ENCODE results near the gene TMEM190. TPM values are rescaled to one million over a fixed set of nuclear protein-coding genes. Genes with fewer than 3 reads are reported as not detected.
"Not testable (repeated sequence)": the region's sequence is repeated elsewhere in the genome, so short reads cannot be mapped to it uniquely, and the experiment has no call there.

Gene TMEM190
- total and polyA plus RNA-seq, 2 donors: not detected

DNA sequence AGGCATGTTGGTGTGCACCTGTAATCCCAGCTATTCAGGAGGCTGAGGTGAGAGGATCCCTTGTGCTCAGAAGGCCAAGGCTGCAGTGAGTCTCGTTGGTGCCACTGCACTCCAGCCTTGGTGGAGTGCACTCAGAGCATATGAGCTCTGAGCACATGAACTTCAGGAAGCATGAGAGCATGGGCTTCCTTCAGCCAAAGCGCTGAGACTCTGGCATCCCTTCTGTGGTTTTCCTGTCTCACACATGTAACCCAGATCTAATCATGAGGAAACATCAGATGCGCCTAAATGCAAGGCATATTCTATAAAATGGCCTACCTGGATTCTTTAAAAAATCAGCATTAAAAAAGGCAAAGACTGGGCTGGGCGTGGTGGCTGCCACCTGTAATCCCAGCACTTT is 44.7 kb downstream of the TMEM190 start:
- 67% methylated on average over 4 of the region's 4 CpGs for WGBS
- not testable (repeated sequence) for H3K4me3 ChIP-seq (ENCODE audit: low read depth, low read length); H3K36me3 ChIP-seq (ENCODE audit: insufficient read depth); H3K4me1 ChIP-seq (ENCODE audit: insufficient read depth); DNase-seq (ENCODE audit: extremely low spot score); H3K27ac ChIP-seq (ENCODE audit: low read depth)

DNA sequence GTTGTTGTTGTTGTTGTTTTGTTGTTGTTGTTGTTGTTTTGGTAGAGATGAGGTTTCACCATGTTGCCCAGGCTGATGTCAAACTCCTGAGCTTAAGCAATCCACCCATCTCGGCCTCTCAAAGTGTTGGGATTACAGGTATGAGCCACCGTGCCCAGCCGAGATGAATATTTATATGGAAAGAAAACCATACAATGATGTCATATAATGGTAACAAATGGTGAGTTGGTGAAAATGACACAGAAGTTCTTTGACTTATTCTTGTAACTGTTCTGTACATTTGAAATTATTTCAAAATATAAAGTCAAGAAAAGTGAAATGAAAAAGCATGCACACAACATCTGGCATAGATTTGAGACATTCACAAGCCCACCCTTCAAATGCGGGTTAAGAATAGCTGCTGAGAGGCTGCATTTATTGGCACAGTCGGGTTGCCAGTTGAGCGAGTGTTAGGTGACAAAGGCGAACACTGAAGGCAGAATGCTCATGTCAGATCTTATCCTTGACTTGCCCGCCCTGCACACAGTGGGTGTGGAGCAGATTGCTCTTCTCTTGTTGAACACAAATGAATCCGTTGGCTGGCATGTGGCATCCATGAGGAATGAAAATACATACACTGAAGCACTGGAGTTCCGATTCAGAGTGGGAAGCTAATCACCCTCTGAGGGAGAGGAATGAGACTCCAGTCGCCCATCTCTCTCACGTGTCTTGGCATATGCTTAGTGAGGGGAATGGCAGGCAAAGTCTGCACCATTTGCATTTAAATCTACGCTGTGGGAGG is 46.8 kb downstream of the TMEM190 start:
- Histone ChIP-seq H3K4me3 (ENCODE audit: low read depth, low read length) (no peak overlapping the region), H3K36me3 (ENCODE audit: insufficient read depth) (no peaks in the 10 kb centered on the region), H3K4me1 (ENCODE audit: insufficient read depth) (no peaks in the 10 kb centered on the region), H3K27ac (ENCODE audit: low read depth) (no peak overlapping the region)
- DNase-seq (ENCODE audit: extremely low spot score): no peak
- WGBS: 54% methylated on average over 13 of the region's 13 CpGs

- H3K4me3 ChIP-seq (ENCODE audit: low read depth, low read length): no peak overlapping the region
- H3K36me3 ChIP-seq (ENCODE audit: insufficient read depth): no peaks in the 10 kb centered on the region
- H3K27ac ChIP-seq (ENCODE audit: low read depth): no peak overlapping the region
- DNase-seq (ENCODE audit: extremely low spot score): no peak
- no peaks in the 10 kb centered on the region for H3K4me1 ChIP-seq (ENCODE audit: insufficient read depth)
- 63% methylated on average over 3 of the region's 3 CpGs for WGBS
These were observed 47.9 kb downstream of the TMEM190 start for GRCh38 chr19:55424518-55424917.

DNA sequence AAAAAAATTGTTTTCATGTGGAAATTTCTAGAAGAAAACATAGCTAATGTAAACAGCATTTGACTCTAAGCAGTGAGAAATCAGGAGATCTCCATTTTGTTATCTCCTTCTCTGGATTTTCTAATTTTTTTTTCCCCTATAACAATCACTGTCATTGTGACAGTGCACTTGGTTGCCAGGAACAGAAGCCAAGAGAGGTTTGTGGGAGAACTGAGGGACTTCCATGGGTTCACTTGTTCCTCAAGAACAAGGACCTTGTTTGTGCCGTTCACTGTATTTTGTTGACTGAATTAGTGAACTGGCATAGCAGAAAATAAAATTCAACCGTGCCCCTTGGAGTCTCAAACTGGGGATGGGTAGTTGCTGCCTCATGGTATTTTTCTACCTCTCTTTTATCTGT is 49.4 kb downstream of the TMEM190 start:
- H3K4me3 ChIP-seq (ENCODE audit: low read depth, low read length): no peak overlapping the region
- no peak for DNase-seq (ENCODE audit: extremely low spot score)
- H3K27ac ChIP-seq (ENCODE audit: low read depth): no peak overlapping the region
- no peaks in the 10 kb centered on the region for H3K36me3 ChIP-seq (ENCODE audit: insufficient read depth)
- 71% methylated on average over 2 of the region's 2 CpGs for WGBS
- H3K4me1 ChIP-seq (ENCODE audit: insufficient read depth): no peaks in the 10 kb centered on the region

Other genes with a start within 250 kb of the TMEM190 start
- 47.2 TPM for gene TNNT1, start 227.6 kb upstream of the TMEM190 start, total RNA-seq
- not detected for gene TNNT1, start 227.6 kb upstream of the TMEM190 start, polyA plus RNA-seq
- not detected for gene TNNI3, start 219.1 kb upstream of the TMEM190 start, total RNA-seq
- not detected for gene TNNI3, start 219.1 kb upstream of the TMEM190 start, polyA plus RNA-seq
- gene DNAAF3, start 210.2 kb upstream of the TMEM190 start, total RNA-seq: 0.37 TPM
- 0.62 TPM for gene DNAAF3, start 210.2 kb upstream of the TMEM190 start, polyA plus RNA-seq
- gene SYT5, start 196.5 kb upstream of the TMEM190 start, total RNA-seq: 0.74 TPM
- 0.77 TPM for gene SYT5, start 196.5 kb upstream of the TMEM190 start, polyA plus RNA-seq
- 3.6 TPM for gene PTPRH, start 167.3 kb upstream of the TMEM190 start, total RNA-seq
- 1.6 TPM for gene PTPRH, start 167.3 kb upstream of the TMEM190 start, polyA plus RNA-seq
- 0.79 TPM for gene TMEM86B, start 148.1 kb upstream of the TMEM190 start, total RNA-seq
- gene TMEM86B, start 148.1 kb upstream of the TMEM190 start, polyA plus RNA-seq: 4.5 TPM
- 14.5 TPM for gene PPP6R1, start 117.8 kb upstream of the TMEM190 start, total RNA-seq
- gene PPP6R1, start 117.8 kb upstream of the TMEM190 start, polyA plus RNA-seq: 43.1 TPM
- 6.5 TPM for gene HSPBP1, start 96.7 kb upstream of the TMEM190 start, total RNA-seq
- 56.3 TPM for gene HSPBP1, start 96.7 kb upstream of the TMEM190 start, polyA plus RNA-seq
- 9.7 TPM for gene BRSK1, start 92.8 kb upstream of the TMEM190 start, total RNA-seq
- 8.8 TPM for gene BRSK1, start 92.8 kb upstream of the TMEM190 start, polyA plus RNA-seq
- gene TMEM150B, start 51.5 kb upstream of the TMEM190 start, total RNA-seq: 0.48 TPM
- 1.7 TPM for gene TMEM150B, start 51.5 kb upstream of the TMEM190 start, polyA plus RNA-seq
- gene KMT5C, start 37.0 kb upstream of the TMEM190 start, total RNA-seq: 9.3 TPM
- 10.2 TPM for gene KMT5C, start 37.0 kb upstream of the TMEM190 start, polyA plus RNA-seq
- gene COX6B2, start 22.1 kb upstream of the TMEM190 start, total RNA-seq: not detected
- gene COX6B2, start 22.1 kb upstream of the TMEM190 start, polyA plus RNA-seq: 0.39 TPM
- gene GARIN5B, start 13.6 kb upstream of the TMEM190 start, total RNA-seq: not detected
- not detected for gene GARIN5B, start 13.6 kb upstream of the TMEM190 start, polyA plus RNA-seq
- gene IL11, start 6.4 kb upstream of the TMEM190 start, total RNA-seq: 0.42 TPM
- 0.53 TPM for gene IL11, start 6.4 kb upstream of the TMEM190 start, polyA plus RNA-seq
- not detected for gene TMEM238, start 7.5 kb downstream of the TMEM190 start, total RNA-seq
- gene TMEM238, start 7.5 kb downstream of the TMEM190 start, polyA plus RNA-seq: 0.43 TPM
- 141 TPM for gene RPL28, start 9.1 kb downstream of the TMEM190 start, total RNA-seq
- gene RPL28, start 9.1 kb downstream of the TMEM190 start, polyA plus RNA-seq: 1,449 TPM
- gene UBE2S, start 31.0 kb downstream of the TMEM190 start, total RNA-seq: 29.9 TPM
- gene UBE2S, start 31.0 kb downstream of the TMEM190 start, polyA plus RNA-seq: 17.5 TPM
- 0.16 TPM for gene SHISA7, start 66.5 kb downstream of the TMEM190 start, total RNA-seq
- 0.05 TPM for gene SHISA7, start 66.5 kb downstream of the TMEM190 start, polyA plus RNA-seq
- gene ISOC2, start 84.8 kb downstream of the TMEM190 start, total RNA-seq: 35.1 TPM
- 94.1 TPM for gene ISOC2, start 84.8 kb downstream of the TMEM190 start, polyA plus RNA-seq
- not detected for gene C19orf85, start 87.9 kb downstream of the TMEM190 start, total RNA-seq
- 0.51 TPM for gene C19orf85, start 87.9 kb downstream of the TMEM190 start, polyA plus RNA-seq
- gene ZNF628, start 99.8 kb downstream of the TMEM190 start, total RNA-seq: 0.79 TPM
- gene ZNF628, start 99.8 kb downstream of the TMEM190 start, polyA plus RNA-seq: 11.9 TPM
- gene NAT14, start 108.4 kb downstream of the TMEM190 start, total RNA-seq: 7.1 TPM
- 27.0 TPM for gene NAT14, start 108.4 kb downstream of the TMEM190 start, polyA plus RNA-seq
- 24.4 TPM for gene SSC5D, start 111.6 kb downstream of the TMEM190 start, total RNA-seq
- gene SSC5D, start 111.6 kb downstream of the TMEM190 start, polyA plus RNA-seq: 24.4 TPM
- not detected for gene SBK2, start 160.3 kb downstream of the TMEM190 start, total RNA-seq
- gene SBK2, start 160.3 kb downstream of the TMEM190 start, polyA plus RNA-seq: not detected
- gene SBK3, start 168.7 kb downstream of the TMEM190 start, total RNA-seq: not detected
- 0.72 TPM for gene SBK3, start 168.7 kb downstream of the TMEM190 start, polyA plus RNA-seq
- gene ZNF579, start 204.0 kb downstream of the TMEM190 start, total RNA-seq: 1.6 TPM
- gene ZNF579, start 204.0 kb downstream of the TMEM190 start, polyA plus RNA-seq: 10.8 TPM
- 2.3 TPM for gene FIZ1, start 222.7 kb downstream of the TMEM190 start, total RNA-seq
- 11.1 TPM for gene FIZ1, start 222.7 kb downstream of the TMEM190 start, polyA plus RNA-seq
- gene ZNF524, start 223.5 kb downstream of the TMEM190 start, total RNA-seq: 5.7 TPM
- 30.9 TPM for gene ZNF524, start 223.5 kb downstream of the TMEM190 start, polyA plus RNA-seq
- gene ZNF865, start 228.8 kb downstream of the TMEM190 start, total RNA-seq: 2.1 TPM
- 13.7 TPM for gene ZNF865, start 228.8 kb downstream of the TMEM190 start, polyA plus RNA-seq
- 4.7 TPM for gene ZNF784, start 247.7 kb downstream of the TMEM190 start, total RNA-seq
- gene ZNF784, start 247.7 kb downstream of the TMEM190 start, polyA plus RNA-seq: 9.7 TPM

All from urinary bladder (tissue), 4 donors.